ENCODE measurements around the gene GATB. TPM values are rescaled to one million over a fixed set of nuclear protein-coding genes. Genes with fewer than 3 reads are reported as not detected.

The GATB gene
- polyA plus RNA-seq, 1 donor (not counting 4 experiments of a cell fraction or from before 2014, with no cell fraction given): 31.0 TPM

DNA sequence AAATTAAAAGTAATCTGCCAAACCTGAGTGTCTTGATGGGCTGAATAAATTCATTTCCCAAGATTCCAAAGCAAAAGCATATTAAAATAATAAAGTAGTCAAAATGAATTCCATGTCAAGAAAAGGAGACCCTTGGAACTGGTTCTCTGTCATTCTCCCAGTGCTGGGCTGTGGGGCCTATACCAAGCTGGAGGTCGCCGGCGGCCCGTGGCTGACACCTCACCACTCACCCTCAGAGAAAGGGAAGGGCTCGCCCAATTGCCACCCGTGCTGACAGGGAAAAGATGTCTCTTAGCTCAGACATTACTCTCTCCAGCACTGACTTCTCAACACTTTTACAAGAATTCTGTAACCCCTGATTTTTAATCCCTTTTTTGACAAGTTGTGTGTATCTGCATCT, 51.7 kb downstream of the GATB start:
- H2AFZ ChIP-seq (ENCODE audit: control insufficient read depth, low read length): no peak overlapping the region
- dilution Hi-C loops (cut with MboI; ENCODE audit: extremely low pct_ligation_motif_present, low sequenced_read_pairs): no loop called here
- no peaks in the 10 kb centered on the region for H3K4me1 ChIP-seq (ENCODE audit: control insufficient read depth, extremely low read depth, insufficient read depth, low read length)
- H3K4me2 ChIP-seq (ENCODE audit: control insufficient read depth, extremely low read depth, insufficient read depth, low read depth, low read length): no peak overlapping the region
- no peaks in the 10 kb centered on the region for H3K79me2 ChIP-seq (ENCODE audit: control insufficient read depth, insufficient read depth, low read length)
- no peaks in the 10 kb centered on the region for H3K9me3 ChIP-seq (ENCODE audit: control insufficient read depth, low read depth, low read length)
- no peaks in the 10 kb centered on the region for H3K9me1 ChIP-seq (ENCODE audit: control insufficient read depth, extremely low read depth, insufficient read depth, low read length)
- H3K36me3 ChIP-seq (ENCODE audit: control insufficient read depth in 2 of 2, extremely low read depth in 1 of 2, insufficient read depth in 2 of 2, low read length in 2 of 2): peaks cover 2 to 11% of the 10 kb centered on the region in 2 experiments
- no peak for DNase-seq (ENCODE audit: low read depth, low spot score)
- no peaks in the 10 kb centered on the region for H4K20me1 ChIP-seq (ENCODE audit: control insufficient read depth, extremely low read depth, insufficient read depth, low read length)
- no peak for TF ChIP-seq EZH2 (IDR thresholded peaks at IDR 0.05; ENCODE audit: low read length)
- TF ChIP-seq, protein P1, sequence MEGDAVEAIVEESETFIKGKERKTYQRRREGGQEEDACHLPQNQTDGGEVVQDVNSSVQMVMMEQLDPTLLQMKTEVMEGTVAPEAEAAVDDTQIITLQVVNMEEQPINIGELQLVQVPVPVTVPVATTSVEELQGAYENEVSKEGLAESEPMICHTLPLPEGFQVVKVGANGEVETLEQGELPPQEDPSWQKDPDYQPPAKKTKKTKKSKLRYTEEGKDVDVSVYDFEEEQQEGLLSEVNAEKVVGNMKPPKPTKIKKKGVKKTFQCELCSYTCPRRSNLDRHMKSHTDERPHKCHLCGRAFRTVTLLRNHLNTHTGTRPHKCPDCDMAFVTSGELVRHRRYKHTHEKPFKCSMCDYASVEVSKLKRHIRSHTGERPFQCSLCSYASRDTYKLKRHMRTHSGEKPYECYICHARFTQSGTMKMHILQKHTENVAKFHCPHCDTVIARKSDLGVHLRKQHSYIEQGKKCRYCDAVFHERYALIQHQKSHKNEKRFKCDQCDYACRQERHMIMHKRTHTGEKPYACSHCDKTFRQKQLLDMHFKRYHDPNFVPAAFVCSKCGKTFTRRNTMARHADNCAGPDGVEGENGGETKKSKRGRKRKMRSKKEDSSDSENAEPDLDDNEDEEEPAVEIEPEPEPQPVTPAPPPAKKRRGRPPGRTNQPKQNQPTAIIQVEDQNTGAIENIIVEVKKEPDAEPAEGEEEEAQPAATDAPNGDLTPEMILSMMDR (optimal IDR thresholded peaks at IDR 0.05 in 1 of 3, IDR thresholded peaks at IDR 0.05 in 1 of 3, conservative IDR thresholded peaks at IDR 0.05 in 1 of 3; ENCODE audit: extremely low read depth in 1 of 3, insufficient read depth in 2 of 3, low read length in 3 of 3): no peak
- no peaks in the 10 kb centered on the region for H3K27me3 ChIP-seq (ENCODE audit: control insufficient read depth, extremely low read depth, insufficient read depth, low read length)
- no peak overlapping the region for H3K27ac ChIP-seq (ENCODE audit: control insufficient read depth, insufficient read depth, low read length)
- no peak for FAIRE-seq
- H3K4me3 ChIP-seq (ENCODE audit: control insufficient read depth in 2 of 3, extremely low read depth in 1 of 3, insufficient read depth in 2 of 3, low read depth in 1 of 3, low read length in 3 of 3): no peak overlapping the region
- no peak overlapping the region for H3K9ac ChIP-seq (ENCODE audit: control insufficient read depth, extremely low read depth, insufficient read depth, low read length)

DNA sequence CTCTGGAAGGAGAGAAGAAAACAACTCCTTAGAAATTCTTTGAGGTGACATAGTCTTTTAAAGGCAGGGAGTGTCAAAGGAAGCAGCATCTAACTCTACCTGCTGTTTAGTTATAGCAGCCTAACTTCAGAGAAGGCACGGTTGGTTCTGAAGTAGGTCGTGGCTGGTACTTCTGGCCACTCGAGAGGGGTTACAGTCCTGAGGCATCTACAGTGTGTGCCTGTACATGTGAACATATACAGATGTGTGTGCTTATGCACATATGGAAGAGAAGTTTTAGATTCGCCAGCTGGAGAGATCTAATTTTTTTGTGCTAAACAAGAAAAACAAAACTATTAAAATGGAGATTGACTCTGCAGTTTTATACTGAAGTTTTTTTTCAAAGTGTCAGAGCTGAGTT, 52.7 kb downstream of the GATB start:
- no peak overlapping the region for H3K27ac ChIP-seq (ENCODE audit: control insufficient read depth, insufficient read depth, low read length)
- H3K9ac ChIP-seq (ENCODE audit: control insufficient read depth, extremely low read depth, insufficient read depth, low read length): no peak overlapping the region
- no peaks in the 10 kb centered on the region for H3K79me2 ChIP-seq (ENCODE audit: control insufficient read depth, insufficient read depth, low read length)
- H3K36me3 ChIP-seq (ENCODE audit: control insufficient read depth in 2 of 2, extremely low read depth in 1 of 2, insufficient read depth in 2 of 2, low read length in 2 of 2): peaks cover 2 to 11% of the 10 kb centered on the region in 2 experiments
- TF ChIP-seq EZH2 (IDR thresholded peaks at IDR 0.05; ENCODE audit: low read length): no peak
- TF ChIP-seq, protein P1 (optimal IDR thresholded peaks at IDR 0.05 in 1 of 3, IDR thresholded peaks at IDR 0.05 in 1 of 3, conservative IDR thresholded peaks at IDR 0.05 in 1 of 3; ENCODE audit: extremely low read depth in 1 of 3, insufficient read depth in 2 of 3, low read length in 3 of 3): no peak
- no peaks in the 10 kb centered on the region for H3K9me3 ChIP-seq (ENCODE audit: control insufficient read depth, low read depth, low read length)
- H3K27me3 ChIP-seq (ENCODE audit: control insufficient read depth, extremely low read depth, insufficient read depth, low read length): no peaks in the 10 kb centered on the region
- H4K20me1 ChIP-seq (ENCODE audit: control insufficient read depth, extremely low read depth, insufficient read depth, low read length): no peaks in the 10 kb centered on the region
- H3K4me1 ChIP-seq (ENCODE audit: control insufficient read depth, extremely low read depth, insufficient read depth, low read length): no peaks in the 10 kb centered on the region
- H3K9me1 ChIP-seq (ENCODE audit: control insufficient read depth, extremely low read depth, insufficient read depth, low read length): no peaks in the 10 kb centered on the region
- no peak overlapping the region for H2AFZ ChIP-seq (ENCODE audit: control insufficient read depth, low read length)
- dilution Hi-C loops (cut with MboI; ENCODE audit: extremely low pct_ligation_motif_present, low sequenced_read_pairs): no loop called here
- DNase-seq (ENCODE audit: low read depth, low spot score) (no peak), FAIRE-seq (no peak)
- H3K4me2 ChIP-seq (ENCODE audit: control insufficient read depth, extremely low read depth, insufficient read depth, low read depth, low read length): no peak overlapping the region
- no peak overlapping the region for H3K4me3 ChIP-seq (ENCODE audit: control insufficient read depth in 2 of 3, extremely low read depth in 1 of 3, insufficient read depth in 2 of 3, low read depth in 1 of 3, low read length in 3 of 3)

All from keratinocyte (primary cell).